ENCODE measurements around the gene POLR2A.
A peak's percentile ranks its signal among the peaks of the same experiment; 100 is the strongest.

The POLR2A gene

DNA sequence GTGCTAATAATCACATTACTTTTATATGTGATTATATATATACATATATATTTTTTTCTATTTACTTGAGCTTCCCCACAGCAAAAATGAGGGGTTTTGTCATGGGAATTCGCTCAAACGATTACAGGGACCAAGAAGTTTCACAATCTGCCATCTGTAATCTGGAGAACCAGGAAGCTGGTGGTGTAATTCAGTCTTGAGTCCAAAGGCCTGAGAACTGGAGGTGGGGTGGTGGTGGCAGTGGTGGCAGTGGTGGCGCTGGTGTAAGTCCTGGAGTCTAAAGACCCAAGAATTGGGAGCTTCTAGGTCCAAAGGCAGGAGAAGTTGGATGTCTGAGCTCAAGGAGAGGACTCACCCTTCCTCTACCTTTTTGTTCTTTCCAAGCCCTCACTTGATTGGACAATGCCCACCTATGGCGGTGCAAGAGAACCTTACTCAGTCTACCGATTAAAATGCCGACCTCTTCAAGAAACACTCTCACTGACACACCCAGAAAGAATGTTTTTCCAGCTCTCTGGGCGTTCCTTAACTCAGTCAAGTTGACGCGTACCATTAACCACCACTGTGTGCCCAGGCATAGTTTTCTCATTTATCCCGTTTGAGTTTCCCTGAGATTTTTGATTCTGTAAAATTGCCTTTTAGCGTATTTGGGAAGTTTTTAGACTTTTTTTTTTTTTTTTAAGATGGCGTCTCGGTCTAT is 31.9 kb downstream of the POLR2A start:
- peak; percentile 16 for DNase-seq (ENCODE audit: low read depth)
- TF ChIP-seq MYC (IDR thresholded peaks at IDR 0.05; ENCODE audit: low read depth, low read length) = no peak
- TF ChIP-seq, protein P1, sequence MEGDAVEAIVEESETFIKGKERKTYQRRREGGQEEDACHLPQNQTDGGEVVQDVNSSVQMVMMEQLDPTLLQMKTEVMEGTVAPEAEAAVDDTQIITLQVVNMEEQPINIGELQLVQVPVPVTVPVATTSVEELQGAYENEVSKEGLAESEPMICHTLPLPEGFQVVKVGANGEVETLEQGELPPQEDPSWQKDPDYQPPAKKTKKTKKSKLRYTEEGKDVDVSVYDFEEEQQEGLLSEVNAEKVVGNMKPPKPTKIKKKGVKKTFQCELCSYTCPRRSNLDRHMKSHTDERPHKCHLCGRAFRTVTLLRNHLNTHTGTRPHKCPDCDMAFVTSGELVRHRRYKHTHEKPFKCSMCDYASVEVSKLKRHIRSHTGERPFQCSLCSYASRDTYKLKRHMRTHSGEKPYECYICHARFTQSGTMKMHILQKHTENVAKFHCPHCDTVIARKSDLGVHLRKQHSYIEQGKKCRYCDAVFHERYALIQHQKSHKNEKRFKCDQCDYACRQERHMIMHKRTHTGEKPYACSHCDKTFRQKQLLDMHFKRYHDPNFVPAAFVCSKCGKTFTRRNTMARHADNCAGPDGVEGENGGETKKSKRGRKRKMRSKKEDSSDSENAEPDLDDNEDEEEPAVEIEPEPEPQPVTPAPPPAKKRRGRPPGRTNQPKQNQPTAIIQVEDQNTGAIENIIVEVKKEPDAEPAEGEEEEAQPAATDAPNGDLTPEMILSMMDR (IDR thresholded peaks at IDR 0.05; ENCODE audit: low read depth, low read length) = no peak
- TF ChIP-seq MAX (IDR thresholded peaks at IDR 0.05; ENCODE audit: low read depth, low read length) = no peak
- TF ChIP-seq POLR2A (IDR thresholded peaks at IDR 0.05; ENCODE audit: extremely low read depth, insufficient read length) = no peak
- no peak overlapping the region for H3K4me3 ChIP-seq (ENCODE audit: low read depth, low read length)

DNA sequence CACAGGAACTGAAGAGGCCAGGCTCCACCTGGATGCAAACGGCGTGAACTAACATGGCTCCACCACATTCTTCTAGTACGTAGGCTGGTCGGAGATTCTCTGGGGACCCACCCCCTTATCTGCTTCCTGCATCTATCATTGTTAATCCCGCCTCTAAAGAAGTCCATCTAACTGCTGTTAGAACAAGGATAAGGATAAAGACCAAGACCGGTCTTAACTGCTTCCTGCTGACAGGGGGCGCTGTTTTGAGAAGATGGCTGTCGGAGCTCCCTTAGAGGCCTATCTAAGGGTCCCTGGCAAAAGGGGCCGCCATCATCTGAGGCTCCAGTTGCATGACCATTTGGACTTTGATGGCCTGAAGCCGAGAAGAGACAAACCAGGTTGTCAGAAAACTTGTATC is 38.9 kb downstream of the POLR2A start:
- peak; percentile 39 for DNase-seq (ENCODE audit: low read depth)
- TF ChIP-seq, protein P1 (IDR thresholded peaks at IDR 0.05; ENCODE audit: low read depth, low read length) = peak; percentile 27
- TF ChIP-seq POLR2A (IDR thresholded peaks at IDR 0.05; ENCODE audit: extremely low read depth, insufficient read length) = no peak
- H3K4me3 ChIP-seq (ENCODE audit: low read depth, low read length) = no peak overlapping the region

DNA sequence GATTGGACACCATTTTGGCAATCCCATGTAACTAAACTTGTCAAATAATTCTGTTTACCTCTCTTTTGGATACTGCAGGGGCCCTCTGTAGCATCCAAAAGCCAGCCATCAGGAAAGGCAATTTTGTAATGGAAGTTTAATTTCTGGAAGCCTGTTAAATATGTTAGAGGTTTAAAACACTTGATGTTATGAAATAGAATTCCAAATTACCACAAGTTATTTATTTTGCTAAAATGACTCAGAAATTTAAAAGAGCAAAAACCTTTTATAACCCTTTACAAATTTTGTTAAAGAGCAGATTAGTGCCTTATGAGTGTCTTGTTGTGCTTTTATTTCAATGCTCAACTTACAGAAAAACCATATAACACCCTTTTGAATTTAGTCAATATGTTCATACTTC is 44.7 kb downstream of the POLR2A start:
- no peak overlapping the region for H3K4me3 ChIP-seq (ENCODE audit: low read depth, low read length)
- no peak for DNase-seq (ENCODE audit: low read depth)
- TF ChIP-seq POLR2A (IDR thresholded peaks at IDR 0.05; ENCODE audit: extremely low read depth, insufficient read length) (no peak), MAX (IDR thresholded peaks at IDR 0.05; ENCODE audit: low read depth, low read length) (no peak), MYC (IDR thresholded peaks at IDR 0.05; ENCODE audit: low read depth, low read length) (no peak)
- TF ChIP-seq, protein P1 (IDR thresholded peaks at IDR 0.05; ENCODE audit: low read depth, low read length) = no peak

DNA sequence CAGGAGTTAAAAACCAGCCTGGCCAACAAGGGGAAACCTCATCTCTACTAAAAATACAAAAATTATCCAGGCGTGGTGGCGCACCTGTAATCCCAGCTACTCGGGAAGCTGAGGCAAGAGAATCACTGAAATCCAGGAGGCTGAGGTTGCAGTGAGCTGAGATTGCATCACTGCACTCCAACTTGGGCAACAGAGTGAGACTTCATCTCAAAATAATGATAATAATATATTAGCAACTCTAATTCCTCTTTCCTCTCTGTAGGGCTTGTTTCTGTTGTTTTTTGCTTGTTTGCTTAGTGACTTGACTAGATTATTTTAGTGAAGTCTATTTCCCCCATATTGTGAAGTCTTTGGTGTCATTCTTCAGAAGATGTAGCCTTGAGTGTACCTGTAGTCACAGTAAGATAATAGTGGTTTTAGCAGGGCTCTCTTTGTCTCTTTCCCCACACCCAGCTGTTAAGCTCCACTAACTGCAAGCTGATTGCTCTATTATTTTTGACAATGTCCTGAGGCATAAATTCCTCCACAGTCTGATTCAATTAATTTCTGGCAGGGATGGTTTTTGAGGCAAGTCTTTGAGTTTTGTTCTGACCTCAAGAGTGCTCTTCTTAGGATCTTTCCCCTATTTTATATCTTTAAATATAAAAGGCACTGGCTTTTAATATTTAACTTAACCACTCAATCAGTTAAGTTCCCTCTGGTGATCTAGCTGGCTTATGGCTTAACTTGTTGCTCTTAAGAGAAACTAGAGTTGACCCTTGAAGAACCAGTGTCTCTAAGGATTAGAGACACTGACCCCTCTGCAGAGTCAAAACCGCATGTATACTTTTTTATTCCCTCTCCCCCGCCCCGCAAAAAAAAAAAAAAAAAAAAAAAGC is 46.1 kb downstream of the POLR2A start:
- H3K4me3 ChIP-seq (ENCODE audit: low read depth, low read length) = no peak overlapping the region
- DNase-seq (ENCODE audit: low read depth) = no peak
- TF ChIP-seq POLR2A (IDR thresholded peaks at IDR 0.05; ENCODE audit: extremely low read depth, insufficient read length) (no peak), MYC (IDR thresholded peaks at IDR 0.05; ENCODE audit: low read depth, low read length) (no peak), MAX (IDR thresholded peaks at IDR 0.05; ENCODE audit: low read depth, low read length) (no peak)
- TF ChIP-seq, protein P1 (IDR thresholded peaks at IDR 0.05; ENCODE audit: low read depth, low read length) = no peak

- TF ChIP-seq MYC (IDR thresholded peaks at IDR 0.05; ENCODE audit: low read depth, low read length) (no peak), MAX (IDR thresholded peaks at IDR 0.05; ENCODE audit: low read depth, low read length) (no peak), POLR2A (IDR thresholded peaks at IDR 0.05; ENCODE audit: extremely low read depth, insufficient read length) (no peak)
- TF ChIP-seq, protein P1 (IDR thresholded peaks at IDR 0.05; ENCODE audit: low read depth, low read length) = no peak
- H3K4me3 ChIP-seq (ENCODE audit: low read depth, low read length) = no peak overlapping the region
- no peak for DNase-seq (ENCODE audit: low read depth)
Measured at GRCh38 chr17:7538050-7538449, 53.9 kb downstream of the POLR2A start.
